Activated naive CD4-positive, alpha-beta T cell (primary cell): ENCODE results near the gene MIOX.
"Not testable (repeated sequence)": the region's sequence is repeated elsewhere in the genome, so short reads cannot be mapped to it uniquely, and the experiment has no call there.

ENCODE experiments used
- DNase-seq, 4 experiments: peaks; one replicate each; lab custom pipeline; 2025; lab: John Stamatoyannopoulos, UW

Gene MIOX

GRCh38 chr22:50529897-50530579 lies 43.4 kb downstream of the MIOX start, which contains the start of gene TYMP:
TYMP (minus strand) TSS chr22:50530012; CDS start chr22:50529709, 303 bp downstream.
- peak in 2 of 4 experiments; percentile 34 to 60 for DNase-seq

DNA sequence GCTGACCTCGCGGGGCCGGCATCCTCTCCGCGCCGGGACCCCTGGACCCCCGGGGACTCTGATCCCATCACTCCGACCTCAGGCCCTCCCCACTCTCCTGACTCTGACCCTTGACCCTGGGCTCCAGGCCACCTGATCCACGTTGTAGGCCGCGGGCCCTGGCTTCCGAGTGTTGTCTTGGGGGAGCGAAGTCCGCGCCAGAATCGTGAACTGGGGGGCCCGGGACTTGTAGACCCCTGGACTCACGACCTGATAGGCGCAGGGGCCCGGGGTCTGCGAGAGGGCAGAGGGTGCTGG lies 43.9 kb downstream of the MIOX start:
- no peak for DNase-seq

DNA sequence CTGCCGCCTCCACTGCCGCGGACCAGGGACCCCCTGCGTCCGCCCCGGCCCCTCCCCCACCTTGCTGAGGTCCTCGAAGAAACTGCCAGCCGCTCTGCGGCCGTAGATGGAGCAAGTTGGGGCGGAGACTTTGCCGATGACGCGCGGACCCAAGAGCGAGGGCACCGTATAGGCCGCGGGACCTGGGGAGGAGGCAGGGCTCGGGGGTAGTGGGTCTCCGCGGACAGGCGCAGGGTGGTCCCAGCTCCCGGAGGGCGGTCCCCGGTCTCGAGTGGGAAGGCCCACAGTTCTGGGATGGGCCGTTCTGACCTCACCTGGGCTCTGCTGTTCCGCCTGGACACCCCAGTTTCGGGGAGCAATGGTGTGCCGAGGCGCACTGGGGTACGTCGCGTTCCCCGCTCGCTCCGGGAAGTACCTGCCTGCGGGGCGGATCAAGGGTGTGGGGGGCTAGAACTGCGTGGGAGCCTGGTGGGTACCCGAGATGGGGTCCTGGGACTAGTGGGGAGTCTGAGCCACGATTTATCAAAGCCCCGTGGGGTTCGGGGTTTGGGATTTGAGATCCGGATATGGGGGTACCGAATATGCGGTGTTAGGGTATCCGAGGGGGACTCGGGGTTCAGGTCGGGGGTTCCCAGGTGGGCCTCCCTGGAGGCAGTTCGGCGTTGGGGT lies 44.4 kb downstream of the MIOX start:
- peak; percentile 41 to 69 (median 60) for DNase-seq

DNA sequence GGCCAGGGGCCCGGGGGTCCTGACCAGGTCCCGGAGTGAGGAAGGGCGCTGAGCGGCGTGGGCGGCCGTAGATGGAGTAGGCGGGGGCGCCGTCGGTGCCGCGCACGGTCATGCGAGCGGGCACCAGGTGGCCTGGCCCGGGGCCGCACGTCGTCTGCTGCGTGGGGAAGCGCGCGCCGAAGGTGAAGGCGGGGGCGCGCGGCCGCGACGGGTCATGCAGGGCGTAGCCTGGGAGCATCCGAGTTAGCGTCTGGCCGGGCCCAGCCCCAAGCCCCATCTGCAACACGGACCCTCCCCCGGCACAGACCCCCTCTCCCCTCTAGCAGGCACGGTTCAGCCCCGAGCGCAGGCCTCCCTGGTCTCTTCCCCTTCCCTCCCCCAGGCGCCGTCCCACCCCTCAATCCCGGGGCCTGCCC lies 44.9 kb downstream of the MIOX start:
- DNase-seq, result peak in 2 of 4 experiments; percentile 56 to 63

- DNase-seq, result no peak
Measured at GRCh38 chr22:50531962-50532674, 45.5 kb downstream of the MIOX start.

DNA sequence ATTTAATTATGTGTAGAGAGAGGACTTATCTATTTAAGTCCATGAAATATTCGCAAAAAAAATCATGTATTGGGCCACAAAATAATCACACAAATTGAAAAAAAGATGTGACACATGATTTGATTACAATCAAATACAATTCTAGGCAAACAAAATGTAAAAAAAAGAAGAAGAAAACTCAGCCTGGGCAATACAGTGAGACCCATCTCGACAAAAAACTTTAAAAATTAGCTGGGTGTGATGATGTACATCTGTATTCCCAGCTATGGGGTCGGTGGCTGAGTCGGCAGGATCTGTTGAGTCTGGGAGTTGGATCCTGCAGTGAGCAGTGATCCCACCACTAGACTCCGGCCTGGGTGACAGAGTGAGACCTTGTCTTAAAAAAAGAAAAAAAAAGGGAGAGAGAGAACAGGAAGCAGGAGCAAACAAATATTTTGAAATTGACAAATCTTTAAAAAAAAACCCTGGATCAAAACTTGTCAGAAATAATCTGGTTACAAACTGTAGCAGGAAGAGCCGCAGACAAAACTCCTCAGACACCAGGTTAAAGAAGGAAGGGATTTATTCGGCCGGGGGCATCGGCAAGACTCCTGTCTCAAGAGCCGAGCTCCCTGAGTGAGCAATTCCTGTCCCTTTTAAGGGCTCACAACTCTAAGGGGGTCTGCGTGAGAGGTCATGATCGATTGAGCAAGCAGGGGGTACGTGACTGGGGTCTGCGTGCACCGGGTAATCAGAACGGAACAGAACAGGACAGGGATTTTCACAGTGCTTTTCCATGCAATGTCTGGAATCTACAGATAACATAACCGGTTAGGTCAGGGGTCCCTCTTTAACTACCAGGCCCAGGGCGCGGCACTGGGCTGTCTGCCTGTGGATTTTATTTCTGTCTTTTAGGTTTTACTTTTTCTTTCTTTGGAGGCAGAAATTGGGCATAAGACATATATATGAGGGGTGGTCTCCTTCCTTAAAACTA lies 46.5 kb downstream of the MIOX start:
- no peak for DNase-seq

DNA sequence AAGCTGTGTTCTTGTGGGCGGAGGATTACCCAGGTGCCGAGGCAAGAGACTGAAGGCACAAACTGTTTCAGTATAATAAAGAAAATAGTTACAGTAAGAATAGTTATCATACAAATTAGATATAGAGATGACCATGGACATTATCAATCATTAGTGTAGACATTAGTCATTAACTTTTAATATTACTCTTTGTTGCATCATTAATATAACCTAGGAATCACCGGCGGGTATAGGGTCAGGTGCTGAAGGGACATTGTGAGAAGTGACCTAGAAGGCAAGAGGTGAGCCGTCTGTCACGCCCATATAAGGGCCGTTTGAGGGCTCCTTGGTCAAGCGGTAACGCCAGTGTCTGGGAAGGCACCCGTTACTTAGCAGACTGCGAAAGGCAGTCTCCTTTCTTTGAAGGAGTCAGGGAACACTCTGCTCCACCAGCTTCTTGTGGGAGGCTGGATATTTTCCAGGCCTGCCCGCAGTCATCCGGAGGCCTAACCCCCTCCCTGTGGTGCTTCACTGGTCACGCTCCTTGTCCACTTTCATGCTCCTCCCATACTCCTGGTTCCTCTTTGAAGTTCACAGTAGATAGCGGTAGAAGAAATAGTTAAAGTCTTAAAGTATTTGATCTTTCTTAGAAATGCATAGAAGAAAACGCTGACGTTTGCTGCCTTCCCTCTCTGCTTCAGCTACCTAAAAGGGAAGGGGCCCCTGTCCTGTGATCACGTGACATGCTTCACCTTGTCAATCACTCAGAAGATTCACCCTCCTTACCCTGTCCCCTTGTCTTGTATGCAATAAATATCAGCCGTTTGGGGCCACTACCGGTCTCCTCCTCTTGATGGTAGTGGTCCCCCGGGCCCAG lies 47.4 kb downstream of the MIOX start:
- DNase-seq, result not testable (repeated sequence)

DNA sequence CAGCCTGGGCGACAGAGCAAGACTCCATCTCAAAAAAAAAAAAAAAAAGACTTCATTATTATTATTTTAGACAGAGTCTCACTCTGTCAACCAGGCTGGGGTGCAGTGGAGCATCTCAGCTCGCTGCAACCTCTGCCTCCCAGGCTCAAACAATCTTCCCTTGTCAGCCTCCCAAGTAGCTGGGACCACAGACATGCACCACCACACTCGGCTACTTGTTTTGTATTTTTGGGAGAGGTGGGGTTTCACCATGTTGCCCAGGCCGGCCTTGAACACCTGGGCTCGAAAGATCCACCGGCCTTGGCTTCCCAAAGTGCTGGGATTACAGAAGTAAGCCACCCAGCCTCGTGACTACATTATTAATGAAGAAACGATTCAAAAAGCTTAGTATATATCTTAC lies 48.5 kb downstream of the MIOX start:
- no peak for DNase-seq

DNA sequence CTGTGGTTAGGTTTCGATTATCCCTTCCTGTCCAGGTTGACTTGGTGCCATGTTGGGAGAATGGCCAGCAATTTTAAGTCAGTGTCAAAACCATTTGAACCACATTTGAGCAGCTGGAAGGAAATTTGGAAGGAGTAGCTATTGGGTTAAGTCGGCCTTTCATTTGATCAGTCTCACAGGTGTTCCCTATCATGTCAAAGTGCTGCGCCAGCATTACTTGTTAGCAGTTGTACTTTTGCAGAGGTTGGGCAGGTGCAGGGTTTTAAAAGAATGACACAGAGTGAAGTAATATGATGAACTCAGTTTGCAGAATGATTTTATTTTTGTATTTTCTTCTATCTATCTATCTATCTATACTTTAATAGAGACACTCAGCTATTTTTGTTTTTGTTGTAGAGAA lies 49.6 kb downstream of the MIOX start:
- DNase-seq, result no peak

- no peak for DNase-seq
Measured at GRCh38 chr22:50537765-50538164, 51.1 kb downstream of the MIOX start.
